ENCODE measurements around the gene TM7SF3. TPM values are rescaled to one million over a fixed set of nuclear protein-coding genes. Genes with fewer than 3 reads are reported as not detected.

Gene TM7SF3
- total RNA-seq, 1 donor from 2014 or later, result 80.0 TPM

DNA sequence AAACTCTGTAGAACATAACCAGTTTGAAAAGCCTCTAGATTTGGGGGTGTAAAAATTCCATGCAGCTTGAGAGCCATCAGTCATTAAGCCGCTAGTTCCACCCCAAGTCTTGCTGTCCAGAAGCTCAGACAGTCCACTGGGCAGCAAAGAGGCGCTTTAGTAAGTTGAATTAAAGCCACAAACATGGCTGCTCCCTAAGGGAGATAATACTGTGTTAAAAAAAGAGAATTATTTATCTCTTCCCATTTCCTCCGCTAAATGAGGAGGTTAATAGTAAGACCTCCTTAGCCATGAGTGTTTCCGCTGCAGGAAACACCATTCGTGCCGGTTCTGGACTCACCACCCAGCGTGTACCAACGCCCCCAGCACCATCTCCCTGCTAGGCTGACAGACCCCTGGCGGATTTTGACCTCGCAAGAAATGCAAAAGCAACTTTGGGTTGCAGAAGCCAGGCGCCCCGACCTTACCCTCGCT, 536 bp downstream of the TM7SF3 start:
- Histone ChIP-seq H3K9ac (peak overlapping the region; percentile 1), H3K27ac (no peak overlapping the region), H3K27me3 (no peaks in the 10 kb centered on the region), H3K9me3 (ENCODE audit: low read depth) (no peaks in the 10 kb centered on the region), H3K36me3 (no peaks in the 10 kb centered on the region), H3F3A (ENCODE audit: low read depth) (peaks cover 7% of the 10 kb centered on the region), H3K4me1 (peaks cover 25% of the 10 kb centered on the region), H3K79me2 (ENCODE audit: low read depth) (peaks cover 50% of the 10 kb centered on the region), H4K20me1 (ENCODE audit: low read depth) (peaks cover 19% of the 10 kb centered on the region), H2AFZ (replicated peaks) (peak overlapping the region; percentile 85), H3K4me3 (peak overlapping the region; percentile 74), H3K4me2 (peak overlapping the region; percentile 77)
- TF ChIP-seq EZH2 (IDR thresholded peaks at IDR 0.05), result no peak
- TF ChIP-seq, protein P1, sequence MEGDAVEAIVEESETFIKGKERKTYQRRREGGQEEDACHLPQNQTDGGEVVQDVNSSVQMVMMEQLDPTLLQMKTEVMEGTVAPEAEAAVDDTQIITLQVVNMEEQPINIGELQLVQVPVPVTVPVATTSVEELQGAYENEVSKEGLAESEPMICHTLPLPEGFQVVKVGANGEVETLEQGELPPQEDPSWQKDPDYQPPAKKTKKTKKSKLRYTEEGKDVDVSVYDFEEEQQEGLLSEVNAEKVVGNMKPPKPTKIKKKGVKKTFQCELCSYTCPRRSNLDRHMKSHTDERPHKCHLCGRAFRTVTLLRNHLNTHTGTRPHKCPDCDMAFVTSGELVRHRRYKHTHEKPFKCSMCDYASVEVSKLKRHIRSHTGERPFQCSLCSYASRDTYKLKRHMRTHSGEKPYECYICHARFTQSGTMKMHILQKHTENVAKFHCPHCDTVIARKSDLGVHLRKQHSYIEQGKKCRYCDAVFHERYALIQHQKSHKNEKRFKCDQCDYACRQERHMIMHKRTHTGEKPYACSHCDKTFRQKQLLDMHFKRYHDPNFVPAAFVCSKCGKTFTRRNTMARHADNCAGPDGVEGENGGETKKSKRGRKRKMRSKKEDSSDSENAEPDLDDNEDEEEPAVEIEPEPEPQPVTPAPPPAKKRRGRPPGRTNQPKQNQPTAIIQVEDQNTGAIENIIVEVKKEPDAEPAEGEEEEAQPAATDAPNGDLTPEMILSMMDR (IDR thresholded peaks at IDR 0.05), result no peak
- no peak for TF ChIP-seq EZH2phosphoT487 (IDR thresholded peaks at IDR 0.05)
- Mint-ChIP-seq H3K9me3 (no peaks in the 10 kb centered on the region), H3K27me3 (ENCODE audit: insufficient read depth, low read depth) (peaks cover 2% of the 10 kb centered on the region), H3K4me1 (peaks cover 16% of the 10 kb centered on the region), H3K36me3 (no peaks in the 10 kb centered on the region), H3K27ac (no peak overlapping the region), H3K4me3 (peak overlapping the region; percentile 98)
- peak; percentile 41 for DNase-seq (ENCODE audit: low spot score)

DNA sequence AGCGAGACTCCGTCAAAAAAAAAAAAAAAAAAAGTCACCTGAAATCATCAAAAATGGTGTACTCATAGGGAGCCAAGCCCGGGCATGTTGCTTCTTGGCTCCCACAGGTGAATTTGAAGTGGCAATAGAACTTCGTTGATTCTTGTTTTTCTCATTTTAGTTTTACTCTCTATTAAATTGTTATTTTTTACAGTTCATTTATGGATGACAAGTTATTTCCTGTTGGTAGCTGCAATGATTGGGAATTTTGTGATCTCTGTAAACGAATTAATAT, 1.3 kb downstream of the TM7SF3 start:
- peaks cover 16% of the 10 kb centered on the region for H3K4me1 Mint-ChIP-seq
- H3K4me3 Mint-ChIP-seq, result peak overlapping the region; percentile 98
- H3K9me3 Mint-ChIP-seq, result no peaks in the 10 kb centered on the region
- H3K27me3 Mint-ChIP-seq (ENCODE audit: insufficient read depth, low read depth), result peaks cover 2% of the 10 kb centered on the region
- H3K36me3 ChIP-seq, result no peaks in the 10 kb centered on the region
- no peak for DNase-seq (ENCODE audit: low spot score)
- no peak overlapping the region for H3K27ac Mint-ChIP-seq
- no peaks in the 10 kb centered on the region for H3K36me3 Mint-ChIP-seq
- no peak overlapping the region for H3K9ac ChIP-seq
- no peaks in the 10 kb centered on the region for H3K27me3 ChIP-seq
- peaks cover 7% of the 10 kb centered on the region for H3F3A ChIP-seq (ENCODE audit: low read depth)
- H3K79me2 ChIP-seq (ENCODE audit: low read depth), result peaks cover 56% of the 10 kb centered on the region
- H2AFZ ChIP-seq (replicated peaks), result no peak overlapping the region
- H3K4me1 ChIP-seq, result peaks cover 25% of the 10 kb centered on the region
- H3K27ac ChIP-seq, result no peak overlapping the region
- TF ChIP-seq, protein P1 (IDR thresholded peaks at IDR 0.05), result no peak
- no peak for TF ChIP-seq EZH2 (IDR thresholded peaks at IDR 0.05)
- TF ChIP-seq EZH2phosphoT487 (IDR thresholded peaks at IDR 0.05), result no peak
- no peaks in the 10 kb centered on the region for H3K9me3 ChIP-seq (ENCODE audit: low read depth)
- H4K20me1 ChIP-seq (ENCODE audit: low read depth), result peaks cover 19% of the 10 kb centered on the region
- peak overlapping the region; percentile 74 for H3K4me3 ChIP-seq
- H3K4me2 ChIP-seq, result peak overlapping the region; percentile 77

DNA sequence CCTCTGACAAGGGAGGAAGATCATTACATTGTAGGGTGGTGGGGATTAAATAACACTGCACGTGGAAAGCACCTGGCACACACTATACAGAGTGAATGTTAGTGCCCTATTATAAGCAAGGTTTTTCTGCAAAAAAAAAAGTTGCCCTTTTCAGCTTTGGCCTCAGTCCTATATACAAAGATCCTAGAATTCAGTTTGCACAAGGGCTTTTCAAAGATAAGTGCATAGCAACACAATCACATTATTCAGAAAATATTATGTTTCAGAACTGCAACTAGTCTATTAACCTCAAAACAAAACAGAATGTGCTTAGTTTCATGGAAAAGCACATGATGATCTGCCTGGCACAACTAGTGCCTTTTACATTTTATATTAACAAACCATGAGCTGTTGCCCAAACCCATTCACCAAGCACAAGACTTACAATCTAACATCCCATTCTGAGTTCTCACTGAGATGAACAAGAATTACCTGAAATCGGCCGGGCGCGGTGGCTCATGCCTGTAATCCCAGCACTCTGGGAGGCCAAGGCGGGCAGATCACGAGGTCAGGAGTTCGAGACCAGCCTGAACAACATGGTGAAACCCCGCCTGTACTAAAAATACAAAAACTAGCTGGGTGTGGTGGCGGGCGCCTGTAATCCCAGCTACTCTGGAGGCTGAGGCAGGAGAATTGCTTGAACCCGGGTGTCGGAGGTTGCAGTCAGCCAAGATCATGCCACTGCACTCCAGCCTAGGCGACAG, 1.8 kb downstream of the TM7SF3 start:
- TF ChIP-seq EZH2phosphoT487 (IDR thresholded peaks at IDR 0.05) (no peak), EZH2 (IDR thresholded peaks at IDR 0.05) (no peak)
- TF ChIP-seq, protein P1 (IDR thresholded peaks at IDR 0.05), result no peak
- no peaks in the 10 kb centered on the region for H3K27me3 ChIP-seq
- no peak overlapping the region for H2AFZ ChIP-seq (replicated peaks)
- H3K36me3 Mint-ChIP-seq, result no peaks in the 10 kb centered on the region
- H3K36me3 ChIP-seq, result no peaks in the 10 kb centered on the region
- H3K27ac ChIP-seq, result no peak overlapping the region
- no peaks in the 10 kb centered on the region for H3K9me3 Mint-ChIP-seq
- H3F3A ChIP-seq (ENCODE audit: low read depth), result peaks cover 7% of the 10 kb centered on the region
- H3K27ac Mint-ChIP-seq, result no peak overlapping the region
- no peak overlapping the region for H3K9ac ChIP-seq
- peaks cover 16% of the 10 kb centered on the region for H3K4me1 Mint-ChIP-seq
- peak overlapping the region; percentile 77 for H3K4me2 ChIP-seq
- H3K27me3 Mint-ChIP-seq (ENCODE audit: insufficient read depth, low read depth), result peaks cover 2% of the 10 kb centered on the region
- no peak for DNase-seq (ENCODE audit: low spot score)
- H3K4me3 Mint-ChIP-seq, result peak overlapping the region; percentile 66
- peak overlapping the region; percentile 74 for H3K4me3 ChIP-seq
- H3K9me3 ChIP-seq (ENCODE audit: low read depth), result no peaks in the 10 kb centered on the region
- peaks cover 61% of the 10 kb centered on the region for H3K79me2 ChIP-seq (ENCODE audit: low read depth)
- peaks cover 19% of the 10 kb centered on the region for H4K20me1 ChIP-seq (ENCODE audit: low read depth)
- peaks cover 25% of the 10 kb centered on the region for H3K4me1 ChIP-seq
